Measurements from ENCODE around the gene CHRND.

Gene CHRND

DNA sequence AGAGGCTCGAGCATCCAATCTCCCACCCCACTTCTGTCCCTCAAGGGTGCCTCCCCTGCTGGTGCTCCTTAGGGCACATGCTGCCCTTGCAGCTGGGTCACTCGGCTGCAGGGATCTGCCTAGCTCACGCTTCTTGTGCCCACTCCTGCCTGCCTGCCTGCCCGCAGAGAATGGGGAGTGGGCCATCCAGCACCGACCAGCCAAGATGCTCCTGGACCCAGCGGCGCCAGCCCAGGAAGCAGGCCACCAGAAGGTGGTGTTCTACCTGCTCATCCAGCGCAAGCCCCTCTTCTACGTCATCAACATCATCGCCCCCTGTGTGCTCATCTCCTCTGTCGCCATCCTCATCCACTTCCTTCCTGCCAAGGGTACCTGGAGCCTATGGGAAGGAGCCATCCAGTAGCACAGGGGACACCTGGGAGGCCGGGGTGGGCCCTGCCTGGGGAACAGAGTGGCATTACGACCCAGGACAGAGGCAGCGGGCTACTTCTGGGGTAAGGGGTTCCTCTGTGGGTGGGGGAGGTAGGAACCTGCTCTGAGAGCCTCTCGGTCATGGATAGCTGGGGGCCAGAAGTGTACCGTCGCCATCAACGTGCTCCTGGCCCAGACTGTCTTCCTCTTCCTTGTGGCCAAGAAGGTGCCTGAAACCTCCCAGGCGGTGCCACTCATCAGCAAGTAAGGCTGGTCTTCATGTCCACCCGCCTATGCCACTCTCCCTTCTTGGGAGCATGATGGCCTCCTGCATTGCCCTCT, 16.9 kb downstream of the CHRND start:
- Histone ChIP-seq H3K36me3 (ENCODE audit: insufficient read depth, low read depth, low read length) (peaks cover 15% of the 10 kb centered on the region), H3K4me1 (ENCODE audit: insufficient read depth, low read length) (peaks cover 9% of the 10 kb centered on the region; the same call in 1 of the 2 replicates), H3K4me3 (ENCODE audit: low read length) (no peak overlapping the region), H3K9ac (ENCODE audit: low read depth, low read length) (no peak overlapping the region), H3K27ac (ENCODE audit: low read length) (no peak overlapping the region), H3K9me3 (ENCODE audit: insufficient read depth, low read depth, low read length) (no peaks in the 10 kb centered on the region), H3K27me3 (ENCODE audit: insufficient read depth, low read length) (no peaks in the 10 kb centered on the region; the same call in 1 of the 2 replicates)

DNA sequence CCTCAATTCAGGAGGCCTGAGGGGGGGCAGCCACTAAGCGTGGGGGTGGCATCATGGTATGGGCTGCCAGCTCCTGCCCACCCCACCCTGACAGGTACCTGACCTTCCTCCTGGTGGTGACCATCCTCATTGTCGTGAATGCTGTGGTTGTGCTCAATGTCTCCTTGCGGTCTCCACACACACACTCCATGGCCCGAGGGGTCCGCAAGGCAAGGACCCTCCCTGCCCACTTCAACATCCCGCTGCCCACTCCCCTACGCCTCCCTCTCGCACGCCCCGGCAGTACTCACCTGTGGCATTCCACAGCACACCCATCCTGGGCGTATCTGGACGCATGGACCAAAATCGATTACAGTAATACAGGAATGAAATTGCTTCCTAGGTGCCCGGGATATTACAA, 17.5 kb downstream of the CHRND start:
- no peak overlapping the region for H3K9ac ChIP-seq (ENCODE audit: low read depth, low read length)
- H3K36me3 ChIP-seq (ENCODE audit: insufficient read depth, low read depth, low read length): peaks cover 15% of the 10 kb centered on the region
- H3K27me3 ChIP-seq (ENCODE audit: insufficient read depth, low read length): no peaks in the 10 kb centered on the region; the same call in 1 of the 2 replicates
- H3K27ac ChIP-seq (ENCODE audit: low read length): no peak overlapping the region
- H3K4me3 ChIP-seq (ENCODE audit: low read length): no peak overlapping the region
- H3K9me3 ChIP-seq (ENCODE audit: insufficient read depth, low read depth, low read length): no peaks in the 10 kb centered on the region
- H3K4me1 ChIP-seq (ENCODE audit: insufficient read depth, low read length): peaks cover 5% of the 10 kb centered on the region; the same call in 1 of the 2 replicates

DNA sequence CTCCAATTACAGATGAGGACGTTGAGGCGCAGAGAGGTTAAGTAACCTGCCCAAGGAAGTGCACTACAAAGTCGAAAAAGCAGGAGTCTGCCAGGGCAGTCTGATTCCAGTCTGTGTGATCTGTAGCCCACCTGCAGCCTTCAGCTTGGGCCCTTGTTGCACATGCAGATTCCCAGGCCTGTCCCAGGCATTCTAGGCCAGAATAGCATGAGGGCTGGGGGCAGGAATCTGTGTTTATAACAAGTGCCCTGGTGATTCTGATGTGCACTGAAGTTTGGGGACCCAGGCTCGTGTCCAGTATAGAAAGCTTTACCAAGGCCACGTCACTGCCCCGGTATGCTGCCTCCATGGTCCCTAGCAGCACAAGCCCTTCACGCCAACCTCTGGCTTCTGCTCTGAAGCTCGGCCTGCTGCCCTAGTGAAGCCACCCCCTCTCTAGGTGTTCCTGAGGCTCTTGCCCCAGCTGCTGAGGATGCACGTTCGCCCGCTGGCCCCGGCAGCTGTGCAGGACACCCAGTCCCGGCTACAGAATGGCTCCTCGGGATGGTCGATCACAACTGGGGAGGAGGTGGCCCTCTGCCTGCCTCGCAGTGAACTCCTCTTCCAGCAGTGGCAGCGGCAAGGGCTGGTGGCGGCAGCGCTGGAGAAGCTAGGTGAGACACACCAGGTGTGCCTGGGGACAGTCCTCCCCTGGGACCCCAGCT, 18.1 kb downstream of the CHRND start:
- Histone ChIP-seq H3K27ac (ENCODE audit: low read length) (no peak overlapping the region), H3K9ac (ENCODE audit: low read depth, low read length) (no peak overlapping the region), H3K9me3 (ENCODE audit: insufficient read depth, low read depth, low read length) (no peaks in the 10 kb centered on the region), H3K36me3 (ENCODE audit: insufficient read depth, low read depth, low read length) (peaks cover 15% of the 10 kb centered on the region), H3K4me3 (ENCODE audit: low read length) (no peak overlapping the region), H3K27me3 (ENCODE audit: insufficient read depth, low read length) (no peaks in the 10 kb centered on the region; the same call in 1 of the 2 replicates), H3K4me1 (ENCODE audit: insufficient read depth, low read length) (peaks cover 3% of the 10 kb centered on the region; the same call in 1 of the 2 replicates)

DNA sequence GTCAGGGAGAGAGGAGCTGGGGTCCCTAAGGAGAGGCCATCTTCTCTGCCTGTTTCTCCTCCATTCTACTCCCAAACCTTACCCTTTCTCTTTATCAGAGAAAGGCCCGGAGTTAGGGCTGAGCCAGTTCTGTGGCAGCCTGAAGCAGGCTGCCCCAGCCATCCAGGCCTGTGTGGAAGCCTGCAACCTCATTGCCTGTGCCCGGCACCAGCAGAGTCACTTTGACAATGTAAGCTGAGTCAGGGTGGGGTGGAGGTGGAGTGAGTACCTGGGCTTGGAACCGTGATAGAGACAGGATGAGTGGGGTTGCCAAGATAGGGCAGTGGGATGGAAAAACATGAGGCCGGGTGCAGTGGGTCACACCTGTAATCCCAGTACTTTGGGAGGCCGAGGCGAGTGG, 18.7 kb downstream of the CHRND start:
- Histone ChIP-seq H3K4me1 (ENCODE audit: insufficient read depth, low read length) (no peaks in the 10 kb centered on the region; the same call in 1 of the 2 replicates), H3K27ac (ENCODE audit: low read length) (no peak overlapping the region), H3K27me3 (ENCODE audit: insufficient read depth, low read length) (no peaks in the 10 kb centered on the region; the same call in 1 of the 2 replicates), H3K9ac (ENCODE audit: low read depth, low read length) (no peak overlapping the region), H3K9me3 (ENCODE audit: insufficient read depth, low read depth, low read length) (no peaks in the 10 kb centered on the region), H3K36me3 (ENCODE audit: insufficient read depth, low read depth, low read length) (peaks cover 15% of the 10 kb centered on the region), H3K4me3 (ENCODE audit: low read length) (no peak overlapping the region)

DNA sequence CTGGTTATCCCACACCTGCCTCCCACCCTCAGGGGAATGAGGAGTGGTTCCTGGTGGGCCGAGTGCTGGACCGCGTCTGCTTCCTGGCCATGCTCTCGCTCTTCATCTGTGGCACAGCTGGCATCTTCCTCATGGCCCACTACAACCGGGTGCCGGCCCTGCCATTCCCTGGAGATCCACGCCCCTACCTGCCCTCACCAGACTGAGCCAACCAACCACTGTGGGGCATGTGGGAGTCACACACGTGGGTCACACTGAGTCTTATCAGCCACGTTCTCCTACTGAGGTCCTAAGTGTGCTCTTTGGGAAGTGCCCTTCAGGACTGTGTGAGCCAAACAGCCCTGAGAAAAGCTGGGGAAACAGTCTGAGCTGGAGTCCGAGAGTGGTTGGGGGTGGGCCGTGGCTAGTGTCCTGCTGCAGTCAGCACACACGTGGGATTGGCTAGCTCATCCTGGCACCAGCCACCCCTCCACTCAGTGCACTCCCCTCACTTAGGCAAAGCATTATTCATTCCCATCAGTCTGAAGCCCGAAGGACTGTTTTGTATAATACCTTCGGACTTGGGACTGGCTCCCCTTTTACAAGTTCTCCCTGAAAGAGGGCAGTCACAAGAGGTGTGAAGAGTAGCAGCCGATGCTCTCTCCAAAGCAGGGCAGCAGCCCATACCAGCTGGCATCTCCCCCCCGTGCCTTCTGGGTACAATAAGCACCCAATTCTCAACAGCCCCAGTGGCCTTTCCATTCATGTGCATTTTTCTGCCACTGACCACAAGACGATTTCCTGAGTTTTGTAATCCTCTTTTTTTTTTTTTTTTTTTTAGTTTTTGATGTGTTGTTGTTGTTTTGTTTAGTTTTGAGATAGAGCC, 19.8 kb downstream of the CHRND start:
- Histone ChIP-seq H3K27ac (ENCODE audit: low read length) (no peak overlapping the region), H3K4me3 (ENCODE audit: low read length) (no peak overlapping the region), H3K27me3 (ENCODE audit: insufficient read depth, low read length) (no peaks in the 10 kb centered on the region), H3K36me3 (ENCODE audit: insufficient read depth, low read depth, low read length) (peaks cover 15% of the 10 kb centered on the region), H3K9me3 (ENCODE audit: insufficient read depth, low read depth, low read length) (no peaks in the 10 kb centered on the region), H3K9ac (ENCODE audit: low read depth, low read length) (no peak overlapping the region), H3K4me1 (ENCODE audit: insufficient read depth, low read length) (no peaks in the 10 kb centered on the region)

DNA sequence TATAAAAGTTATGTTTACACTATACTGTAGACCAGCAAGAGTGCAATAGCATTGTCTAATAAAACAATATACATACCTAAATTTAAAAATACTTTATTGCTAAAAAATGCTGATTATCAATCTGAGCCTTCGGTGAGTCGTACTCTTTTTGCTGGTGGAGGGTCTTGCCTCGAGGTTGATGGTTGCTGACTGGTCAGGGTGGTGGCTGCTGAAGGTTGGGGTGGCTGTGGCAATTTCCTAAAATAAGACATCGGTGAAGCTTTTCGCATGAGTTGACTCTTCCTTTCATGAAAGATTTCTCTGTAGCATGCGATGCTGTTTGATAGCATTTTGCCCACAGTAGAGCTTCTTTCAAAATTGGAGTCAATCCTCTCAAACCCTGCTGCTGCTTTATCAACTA, 22.0 kb downstream of the CHRND start:
- Histone ChIP-seq H3K27ac (ENCODE audit: low read length) (no peak overlapping the region), H3K36me3 (ENCODE audit: insufficient read depth, low read depth, low read length) (peaks cover 19% of the 10 kb centered on the region), H3K9ac (ENCODE audit: low read depth, low read length) (no peak overlapping the region), H3K4me1 (ENCODE audit: insufficient read depth, low read length) (peaks cover 7% of the 10 kb centered on the region), H3K27me3 (ENCODE audit: insufficient read depth, low read length) (no peaks in the 10 kb centered on the region), H3K4me3 (ENCODE audit: low read length) (no peak overlapping the region), H3K9me3 (ENCODE audit: insufficient read depth, low read depth, low read length) (no peaks in the 10 kb centered on the region)

DNA sequence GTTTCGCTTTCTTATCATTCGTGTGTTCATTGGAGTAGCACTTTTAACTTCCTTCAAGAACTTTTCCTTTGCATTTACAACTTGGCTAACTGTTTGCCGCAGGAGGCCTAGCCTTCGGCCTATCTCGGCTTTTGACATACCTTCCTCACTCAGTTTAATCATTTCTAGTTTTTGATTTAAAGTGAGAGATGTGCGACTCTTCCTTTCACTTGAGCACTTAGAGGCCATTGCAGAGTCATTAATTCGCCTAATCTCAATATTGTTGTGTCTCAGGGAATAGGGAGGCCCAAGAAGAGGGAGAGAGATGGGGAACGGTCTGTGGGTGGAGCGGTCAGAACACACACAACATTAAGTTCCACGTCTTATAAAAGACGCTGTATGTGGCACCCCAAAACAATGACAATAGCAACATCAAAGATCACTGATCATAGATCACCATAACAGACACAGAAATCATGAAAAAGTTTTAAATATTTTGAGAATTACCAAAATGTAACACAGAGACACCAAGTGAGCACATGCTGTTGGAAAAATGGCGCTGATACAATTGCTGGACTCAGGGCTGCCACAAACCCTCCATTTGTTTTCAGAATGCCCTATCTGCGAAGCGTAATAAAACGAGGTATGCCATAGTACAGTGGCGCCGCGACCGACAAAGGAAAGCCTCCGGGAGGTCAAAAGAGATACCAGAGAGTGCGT, 23.8 kb downstream of the CHRND start:
- no peaks in the 10 kb centered on the region for H3K27me3 ChIP-seq (ENCODE audit: insufficient read depth, low read length)
- no peaks in the 10 kb centered on the region for H3K9me3 ChIP-seq (ENCODE audit: insufficient read depth, low read depth, low read length)
- H3K4me1 ChIP-seq (ENCODE audit: insufficient read depth, low read length): peaks cover 7% of the 10 kb centered on the region
- peak overlapping the region; percentile 84 for H3K27ac ChIP-seq (ENCODE audit: low read length)
- H3K4me3 ChIP-seq (ENCODE audit: low read length): peak overlapping the region; percentile 89
- peaks cover 26% of the 10 kb centered on the region for H3K36me3 ChIP-seq (ENCODE audit: insufficient read depth, low read depth, low read length)
- H3K9ac ChIP-seq (ENCODE audit: low read depth, low read length): peak overlapping the region; percentile 95

DNA sequence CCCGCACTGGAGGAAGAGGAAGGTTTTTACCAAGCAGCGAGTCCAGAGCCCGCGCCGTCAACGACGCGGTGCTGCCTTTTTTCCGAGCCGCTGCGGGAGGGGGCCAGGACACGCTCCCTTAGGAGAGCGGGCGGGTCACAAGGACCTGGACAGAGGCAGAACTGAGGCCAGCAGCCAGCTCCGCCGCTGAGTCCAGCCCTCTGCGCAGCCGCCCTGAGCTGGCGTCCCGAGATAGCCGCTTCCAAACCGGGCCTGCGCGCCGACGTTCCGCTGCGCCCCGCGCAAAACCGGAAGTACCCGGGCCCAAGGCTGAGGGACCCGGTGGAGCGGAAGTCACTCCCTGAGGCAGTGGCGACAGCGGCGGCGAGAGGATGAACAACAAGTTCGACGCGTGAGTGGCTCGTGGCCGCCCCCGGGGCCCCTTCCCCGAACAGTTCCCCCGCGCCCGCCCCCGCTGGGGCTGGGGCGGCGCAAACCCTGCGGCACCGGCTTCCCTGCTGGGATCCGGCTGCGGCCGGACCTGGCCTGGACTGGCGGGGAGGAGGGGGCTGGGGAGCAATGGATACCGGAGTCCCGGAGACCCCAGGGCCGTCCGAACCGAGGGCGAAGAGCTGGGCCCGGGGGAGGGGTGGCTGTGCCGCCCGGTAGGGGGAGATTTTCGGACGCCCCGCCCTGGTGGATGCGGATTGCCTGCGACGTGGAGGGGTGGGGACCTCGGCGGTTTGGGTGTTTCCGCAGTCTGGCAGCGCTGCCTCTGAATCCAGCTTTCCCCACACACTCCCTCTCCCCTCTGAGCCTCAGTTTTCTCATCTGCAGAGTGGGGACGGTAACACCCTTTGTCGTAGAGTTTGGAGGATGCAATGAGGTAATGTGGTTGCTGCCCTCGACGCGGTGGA, 24.6 kb downstream of the CHRND start, which contains the start of the genes EIF4E2 and TIGD1:
Gene EIF4E2, plus strand, starts transcription at position 336 of the 896 bp plus-strand sequence. Its CDS starts 36 bp downstream, at position 372.
Gene TIGD1, minus strand, starts transcription at position 204 of the 896 bp plus-strand sequence. CDS start 675 bp downstream, outside the sequence.
- Histone ChIP-seq H3K4me1 (ENCODE audit: insufficient read depth, low read length) (peaks cover 7% of the 10 kb centered on the region), H3K36me3 (ENCODE audit: insufficient read depth, low read depth, low read length) (peaks cover 31% of the 10 kb centered on the region), H3K27me3 (ENCODE audit: insufficient read depth, low read length) (no peaks in the 10 kb centered on the region), H3K9me3 (ENCODE audit: insufficient read depth, low read depth, low read length) (no peaks in the 10 kb centered on the region), H3K9ac (ENCODE audit: low read depth, low read length) (peak within 1 kb of the TSS; percentile 95), H3K27ac (ENCODE audit: low read length) (peak within 1 kb of the TSS; percentile 84), H3K4me3 (ENCODE audit: low read length) (peak within 1 kb of the TSS; percentile 89)

DNA sequence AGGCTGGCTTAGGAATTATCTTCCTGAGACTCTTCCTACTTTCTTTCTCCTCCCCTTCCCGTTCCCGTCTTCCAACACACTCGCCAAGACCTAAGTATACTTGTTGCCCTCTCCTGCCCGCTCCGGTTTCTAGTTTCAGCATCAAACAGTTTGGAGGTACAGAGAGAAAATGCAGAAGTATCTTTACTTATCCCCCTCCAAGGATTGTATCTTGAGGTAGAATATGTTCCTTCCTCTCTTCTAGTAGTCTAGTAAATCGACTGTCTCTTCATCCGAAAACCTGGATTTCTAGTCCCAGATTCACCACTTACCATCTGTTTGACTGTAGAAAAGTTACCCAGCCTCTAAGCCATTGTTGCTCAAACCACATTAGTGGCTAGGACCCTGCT, 25.3 kb downstream of the CHRND start:
- Histone ChIP-seq H3K36me3 (ENCODE audit: insufficient read depth, low read depth, low read length) (peaks cover 36% of the 10 kb centered on the region), H3K9ac (ENCODE audit: low read depth, low read length) (peak overlapping the region; percentile 95), H3K27ac (ENCODE audit: low read length) (peak overlapping the region; percentile 4), H3K4me1 (ENCODE audit: insufficient read depth, low read length) (peaks cover 7% of the 10 kb centered on the region), H3K27me3 (ENCODE audit: insufficient read depth, low read length) (no peaks in the 10 kb centered on the region), H3K4me3 (ENCODE audit: low read length) (peak overlapping the region; percentile 89), H3K9me3 (ENCODE audit: insufficient read depth, low read depth, low read length) (no peaks in the 10 kb centered on the region)

DNA sequence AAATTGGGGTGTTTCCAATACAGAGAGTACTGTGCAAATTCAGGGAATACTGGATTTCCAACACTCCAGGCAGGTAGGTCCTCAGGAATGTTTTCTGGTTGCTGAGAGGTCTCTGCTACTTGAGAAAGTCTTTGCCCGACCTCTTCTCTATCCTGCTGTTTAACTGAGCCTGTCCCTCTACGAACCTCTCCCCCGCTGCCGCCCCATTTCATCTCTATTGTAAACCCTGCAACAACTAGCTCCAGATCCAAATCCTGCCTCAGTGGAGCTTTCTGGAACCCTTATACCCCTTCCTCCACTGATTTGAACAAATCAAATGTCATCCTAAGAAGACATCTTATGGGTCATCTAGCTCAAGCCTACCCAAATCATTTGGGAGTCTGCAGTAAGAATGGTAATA, 25.8 kb downstream of the CHRND start:
- Histone ChIP-seq H3K9ac (ENCODE audit: low read depth, low read length) (peak overlapping the region; percentile 95; the same call in 1 of the 2 replicates), H3K27me3 (ENCODE audit: insufficient read depth, low read length) (no peaks in the 10 kb centered on the region), H3K36me3 (ENCODE audit: insufficient read depth, low read depth, low read length) (peaks cover 37% of the 10 kb centered on the region), H3K4me3 (ENCODE audit: low read length) (peak overlapping the region; percentile 89), H3K4me1 (ENCODE audit: insufficient read depth, low read length) (peaks cover 7% of the 10 kb centered on the region), H3K27ac (ENCODE audit: low read length) (no peak overlapping the region), H3K9me3 (ENCODE audit: insufficient read depth, low read depth, low read length) (no peaks in the 10 kb centered on the region)

Measured in iPS-20b (cell line).